GM12892 (cell line): ENCODE measurements around the gene KLC1.

Experiments
- DNase-seq: peaks from one replicate; pipeline ENCODE4 v3.0.0; 2011; ENCODE audit not compliant: insufficient read length
- FAIRE-seq: peaks from 2 replicates; lab custom pipeline; 2011; peaks lifted over from hg19 to GRCh38; lab: Jason Lieb, UNC
- POLR2A ChIP-seq: IDR thresholded peaks from 2 replicates; pipeline ENCODE4 v1.6.1; 2011; ENCODE audit warnings: low read depth, low read length, control low read depth
- POLR2AphosphoS5 ChIP-seq: IDR thresholded peaks from 2 replicates; pipeline ENCODE4 v1.6.1; 2011; ENCODE audit warnings: low read depth, low read length, control low read depth
- TAF1 ChIP-seq: IDR thresholded peaks from 2 replicates; pipeline ENCODE4 v1.6.1; 2011; ENCODE audit warnings: low read depth, mild to moderate bottlenecking, control low read depth, low read length, borderline replicate concordance

Gene KLC1

GRCh38 chr14:103698380-103699260, 69.6 kb downstream of the KLC1 start:
- FAIRE-seq (no peak), DNase-seq (no peak)
- TF ChIP-seq TAF1 (no peak), POLR2A (0 out of 2 replicates have a peak, but pooled peaks have one; percentile 16), POLR2AphosphoS5 (peak; percentile 56; the same call in 1 of the 2 replicates)

GRCh38 chr14:103699261-103699661, 70.2 kb downstream of the KLC1 start:
- TF ChIP-seq TAF1 (no peak), POLR2AphosphoS5 (0 out of 2 replicates have a peak, but pooled peaks have one; percentile 9)
- no peak for FAIRE-seq

GRCh38 chr14:103699901-103700752, 71.1 kb downstream of the KLC1 start:
- TF ChIP-seq POLR2A = no peak
- TF ChIP-seq POLR2AphosphoS5 = no peak; the same call in none of the 2 replicates
- no peak for TF ChIP-seq TAF1
- DNase-seq = no peak
- FAIRE-seq = no peak

More at GRCh38 chr14:103699261-103699661, 70.2 kb downstream of the KLC1 start:
- no peak for DNase-seq

DNA sequence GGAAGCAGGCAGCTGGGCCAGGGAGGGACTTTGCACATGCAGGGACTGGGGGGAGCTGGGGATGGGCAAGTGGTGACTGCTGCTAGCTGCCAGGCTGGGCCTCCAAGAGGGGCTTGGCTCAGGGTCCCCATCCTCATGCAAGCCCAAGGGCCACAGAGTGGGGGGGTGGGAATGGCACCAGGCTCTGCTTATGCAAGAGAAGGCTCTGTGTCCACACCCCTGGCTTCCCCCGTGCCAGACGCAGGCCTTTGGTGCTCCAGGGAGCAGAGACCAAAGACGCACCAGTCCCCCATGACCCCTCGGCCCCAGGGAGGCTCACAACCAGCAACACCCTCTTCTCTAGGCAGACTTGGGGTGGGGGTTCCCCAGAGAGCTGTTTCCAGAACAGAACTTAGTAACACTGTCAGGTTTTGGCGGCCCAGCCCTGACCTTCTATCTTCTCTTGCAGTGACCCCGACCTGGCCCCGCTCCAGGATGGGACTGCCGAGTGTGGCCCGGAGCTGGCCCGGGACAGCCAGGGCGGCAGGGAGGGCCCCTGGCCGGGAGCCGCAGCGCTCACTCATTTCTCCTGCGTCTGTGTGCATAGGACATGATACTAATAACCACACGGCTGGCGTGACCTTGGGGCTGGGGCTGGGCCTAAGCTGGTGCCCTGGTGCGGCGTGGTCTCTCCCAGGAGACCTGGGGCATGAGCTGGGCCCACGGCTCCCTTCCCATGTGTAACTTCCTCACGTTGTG, 71.9 kb downstream of the KLC1 start:
- FAIRE-seq (no peak), DNase-seq (no peak)
- TF ChIP-seq TAF1 = no peak

GRCh38 chr14:103702095-103702494, 73.1 kb downstream of the KLC1 start:
- FAIRE-seq (no peak), DNase-seq (no peak)
- TF ChIP-seq POLR2A (no peak), POLR2AphosphoS5 (no peak), TAF1 (no peak)

DNA sequence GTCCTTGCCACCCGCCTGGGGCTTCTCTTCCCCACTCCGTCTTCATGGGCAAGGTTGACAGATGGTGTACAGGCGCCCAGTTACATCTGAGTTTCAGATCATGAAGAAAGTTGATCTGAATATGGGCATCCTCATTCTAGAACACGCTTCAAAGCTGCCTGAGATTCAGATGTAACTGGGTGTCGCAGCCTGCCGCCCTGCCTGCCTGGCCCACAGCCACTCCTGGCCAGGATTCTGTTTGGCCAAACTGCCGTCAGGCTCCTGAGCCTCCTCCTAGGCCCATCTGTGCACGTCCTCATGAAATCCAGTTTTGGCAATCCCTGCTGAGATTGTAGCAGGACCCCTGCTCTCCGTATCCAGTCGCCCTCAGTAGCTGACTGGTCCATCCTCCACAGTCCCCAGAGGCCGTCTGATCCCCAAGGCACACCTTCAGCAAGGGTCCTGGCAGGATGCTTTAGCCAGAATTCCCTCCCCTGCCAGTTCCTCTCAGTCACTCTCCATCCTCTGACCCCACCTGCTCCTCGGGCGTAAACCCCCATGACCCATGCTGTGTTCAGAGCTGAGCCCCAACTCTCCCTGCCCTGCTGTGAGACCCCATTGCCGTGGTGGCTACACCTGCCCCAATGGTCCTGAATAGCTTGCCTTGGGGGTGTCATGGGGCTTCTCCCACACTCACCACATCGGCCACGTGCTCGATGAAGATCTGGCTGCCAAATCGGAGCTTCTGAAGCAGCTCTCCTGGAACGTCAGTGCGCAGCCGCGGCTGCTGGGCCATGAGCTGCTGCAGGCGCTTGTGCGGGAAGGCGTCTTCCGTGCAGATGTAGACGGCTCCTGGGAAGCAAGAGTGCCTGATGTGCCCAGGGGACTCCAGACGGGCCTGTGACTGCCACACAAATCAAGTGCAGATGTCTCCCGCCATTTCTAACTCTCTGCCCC, 73.8 kb downstream of the KLC1 start:
- FAIRE-seq (no peak), DNase-seq (no peak)

DNA sequence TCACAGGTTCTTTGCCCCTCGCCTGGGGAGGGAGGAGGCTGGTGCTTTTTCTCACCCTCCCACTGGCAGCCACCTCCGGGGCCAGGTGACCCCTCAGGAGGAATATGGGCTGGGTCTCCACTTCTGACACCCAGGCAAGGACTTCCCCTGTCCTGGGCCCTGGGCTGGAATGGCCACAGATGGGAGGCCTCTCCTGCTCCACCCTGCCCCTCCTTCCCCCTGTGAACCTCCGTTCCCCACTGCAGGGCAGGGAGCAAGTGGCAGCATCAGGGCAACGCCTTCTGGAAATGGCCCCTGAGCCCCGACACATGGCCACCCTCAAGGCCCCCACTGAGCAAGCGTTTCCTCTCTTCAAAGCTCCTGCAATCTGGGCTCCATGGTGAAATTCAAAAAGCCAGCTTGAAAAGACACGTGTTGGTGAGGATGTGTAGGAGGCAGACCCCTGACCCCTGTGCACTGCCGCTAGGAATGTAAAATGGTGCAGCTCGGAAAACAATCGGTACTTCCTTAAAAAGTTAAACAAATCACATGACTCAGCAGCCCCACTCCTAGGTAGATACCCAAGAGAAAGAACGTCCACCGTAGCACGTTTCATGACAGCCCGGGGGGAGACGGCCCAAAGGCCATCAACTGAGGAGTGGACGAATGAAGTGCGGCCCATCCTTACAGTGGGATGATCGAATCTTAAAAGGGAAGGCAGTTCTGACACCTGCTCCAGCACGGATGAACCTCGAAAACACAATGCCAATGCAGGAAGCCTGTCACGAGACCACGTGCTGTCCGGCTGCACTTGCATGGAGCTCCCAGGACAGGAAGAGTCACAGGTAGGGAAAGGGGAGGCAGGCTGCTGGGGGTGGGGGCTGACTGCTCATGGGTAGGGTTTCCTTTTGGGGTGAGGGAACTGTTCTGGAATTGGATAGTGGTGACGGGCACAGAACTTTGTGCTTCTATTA, 74.7 kb downstream of the KLC1 start:
- DNase-seq (no peak), FAIRE-seq (no peak)
- TF ChIP-seq TAF1 (no peak), POLR2AphosphoS5 (no peak; the same call in 1 of the 2 replicates), POLR2A (no peak; the same call in 1 of the 2 replicates)

More for the DNA sequence above, 73.8 kb downstream of the KLC1 start:
- TF ChIP-seq POLR2A = no peak
- TF ChIP-seq TAF1 = no peak
- TF ChIP-seq POLR2AphosphoS5 = no peak

GRCh38 chr14:103704708-103705107, 75.7 kb downstream of the KLC1 start:
- TF ChIP-seq POLR2A = no peak
- no peak for TF ChIP-seq POLR2AphosphoS5
- TF ChIP-seq TAF1 = no peak
- no peak for FAIRE-seq

DNA sequence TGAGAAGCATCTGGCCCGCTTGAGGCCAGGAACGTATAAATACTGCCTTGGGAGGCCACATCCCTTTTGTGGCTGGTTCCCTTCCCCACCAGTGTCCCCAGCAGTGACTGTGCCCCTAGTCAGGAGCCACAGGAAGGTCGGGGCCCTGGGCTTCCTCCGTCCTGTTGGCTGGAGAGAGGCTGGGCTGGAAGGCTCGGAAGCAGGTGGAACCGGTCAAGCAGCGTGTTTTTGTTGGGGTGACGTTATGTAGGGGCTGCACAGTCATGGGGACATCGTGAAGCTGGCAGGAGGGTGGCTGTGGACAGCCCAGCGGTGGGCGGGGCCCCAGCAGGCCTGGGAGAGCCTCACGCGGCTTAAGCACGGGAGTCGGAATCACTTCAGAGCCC, 76.1 kb downstream of the KLC1 start:
- FAIRE-seq (no peak), DNase-seq (no peak)
- no peak for TF ChIP-seq TAF1
- no peak for TF ChIP-seq POLR2A
- TF ChIP-seq POLR2AphosphoS5 = no peak

More at GRCh38 chr14:103704708-103705107, 75.7 kb downstream of the KLC1 start:
- DNase-seq = no peak
